Bronchial epithelial cell (primary cell): ENCODE data around the gene ASPSCR1. TPM values are rescaled to one million over a fixed set of nuclear protein-coding genes. Genes with fewer than 3 reads are reported as not detected.

Experiments used
- DNase-seq: peaks from one replicate; pipeline ENCODE4 v3.0.0-alpha.2; 2010; ENCODE audit warnings: low read depth
- FAIRE-seq: peaks from 2 replicates; lab custom pipeline; 2011; peaks lifted over from hg19 to GRCh38; lab: Jason Lieb, UNC
- H3K27me3 ChIP-seq: 2 replicates; pipeline ENCODE4 v1.5.1; 2011; ENCODE audit warnings: low read length; ENCODE audit not compliant: control insufficient read depth, insufficient read depth
- H3K36me3 ChIP-seq: 2 replicates; pipeline ENCODE4 v1.5.1; 2011; ENCODE audit warnings: low read length; ENCODE audit not compliant: control insufficient read depth, insufficient read depth
- H3K4me3 ChIP-seq: 2 replicates; pipeline ENCODE4 v1.5.1; 2011; ENCODE audit warnings: mild to moderate bottlenecking, low read depth, low read length, control low read depth
- CTCF ChIP-seq: IDR thresholded peaks from 2 replicates; pipeline ENCODE4 v1.5.1; 2011; ENCODE audit warnings: mild to moderate bottlenecking, moderate library complexity, low read length, control low read depth, inconsistent platforms; ENCODE audit not compliant: insufficient read depth, severe bottlenecking
- total RNA-seq: library from RNA; depleted of rRNA; stranded (reverse); fragments of >200 nt; gene quantifications from 2 replicates; pipeline ENCODE4 v1.2.1, GENCODE V29; 2014

Gene ASPSCR1
- total RNA-seq, 1 donor from 2014 or later, result 22.6 TPM

GRCh38 chr17:81991684-81992305, 14.4 kb downstream of the ASPSCR1 start:
- FAIRE-seq, result peak; percentile 32
- Histone ChIP-seq H3K36me3 (peaks cover 7% of the 10 kb centered on the region), H3K27me3 (no peaks in the 10 kb centered on the region), H3K4me3 (no peak overlapping the region)
- DNase-seq, result peak; percentile 84
- TF ChIP-seq CTCF, result no peak

- Histone ChIP-seq H3K4me3 (no peak overlapping the region), H3K27me3 (no peaks in the 10 kb centered on the region), H3K36me3 (peaks cover 8% of the 10 kb centered on the region)
- FAIRE-seq (no peak), DNase-seq (no peak)
- no peak for TF ChIP-seq CTCF
These were observed 15.1 kb downstream of the ASPSCR1 start for GRCh38 chr17:81992306-81993102.

GRCh38 chr17:81993729-81994592, 16.5 kb downstream of the ASPSCR1 start:
- FAIRE-seq, result no peak
- no peak for TF ChIP-seq CTCF
- Histone ChIP-seq H3K27me3 (no peaks in the 10 kb centered on the region), H3K36me3 (peaks cover 8% of the 10 kb centered on the region), H3K4me3 (no peak overlapping the region)
- no peak for DNase-seq

GRCh38 chr17:81994593-81995462, 17.4 kb downstream of the ASPSCR1 start:
- TF ChIP-seq CTCF, result no peak
- DNase-seq (no peak), FAIRE-seq (no peak)
- Histone ChIP-seq H3K36me3 (peaks cover 8% of the 10 kb centered on the region), H3K27me3 (no peaks in the 10 kb centered on the region), H3K4me3 (no peak overlapping the region)
